NCI-H1694 (cell line): Measurements from ENCODE around the gene COX7A2.

Experiments used
- DNase-seq: peaks from one replicate; lab custom pipeline; 2025; lab: John Stamatoyannopoulos, UW

Gene COX7A2

DNA sequence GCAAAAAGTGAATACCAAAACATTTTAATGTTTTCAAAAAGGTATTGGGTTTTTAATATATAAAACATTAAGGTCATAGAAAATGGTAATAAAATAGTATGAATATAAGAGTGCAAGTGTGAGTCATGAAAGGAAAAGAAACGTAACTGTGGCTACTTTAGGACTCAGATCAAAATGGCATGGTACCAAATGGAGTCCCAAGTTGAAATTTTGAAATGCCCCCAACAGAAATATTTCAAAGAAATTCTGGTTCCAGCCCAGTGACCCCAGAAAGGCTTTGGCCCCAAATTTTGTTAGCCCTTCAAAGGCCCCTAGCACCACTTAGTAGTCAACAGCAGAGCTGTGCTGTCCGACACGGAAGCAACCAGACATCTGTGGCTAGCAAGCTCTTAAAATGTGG, 43.7 kb downstream of the COX7A2 start:
- DNase-seq: no peak

DNA sequence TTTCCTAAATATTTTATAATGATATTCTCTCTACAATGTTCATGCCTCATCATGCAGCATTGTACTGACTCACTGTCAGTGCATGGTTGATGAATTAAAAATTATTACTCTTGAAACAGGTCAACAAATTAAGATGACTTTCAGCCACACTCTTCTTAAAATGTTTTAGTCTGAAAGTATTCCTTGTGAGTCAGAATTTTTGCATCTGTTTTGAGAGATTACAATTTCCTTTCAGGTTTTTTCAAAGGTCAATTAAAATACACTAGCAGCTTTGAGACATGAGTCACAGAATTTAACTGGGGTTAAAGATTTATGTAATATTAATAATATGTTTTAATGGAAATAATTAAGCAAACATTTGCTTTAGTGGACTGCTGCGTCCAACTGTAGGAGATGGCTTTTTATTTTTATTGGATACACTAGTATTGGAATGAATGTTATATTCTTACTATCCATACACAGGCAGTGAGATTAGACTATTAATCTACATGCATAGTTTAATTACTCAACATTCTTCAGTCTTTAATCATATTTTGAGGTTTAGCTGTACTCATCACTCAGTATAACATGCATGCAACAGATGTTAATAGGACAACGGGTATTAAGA, 47.4 kb downstream of the COX7A2 start:
- no peak for DNase-seq

DNA sequence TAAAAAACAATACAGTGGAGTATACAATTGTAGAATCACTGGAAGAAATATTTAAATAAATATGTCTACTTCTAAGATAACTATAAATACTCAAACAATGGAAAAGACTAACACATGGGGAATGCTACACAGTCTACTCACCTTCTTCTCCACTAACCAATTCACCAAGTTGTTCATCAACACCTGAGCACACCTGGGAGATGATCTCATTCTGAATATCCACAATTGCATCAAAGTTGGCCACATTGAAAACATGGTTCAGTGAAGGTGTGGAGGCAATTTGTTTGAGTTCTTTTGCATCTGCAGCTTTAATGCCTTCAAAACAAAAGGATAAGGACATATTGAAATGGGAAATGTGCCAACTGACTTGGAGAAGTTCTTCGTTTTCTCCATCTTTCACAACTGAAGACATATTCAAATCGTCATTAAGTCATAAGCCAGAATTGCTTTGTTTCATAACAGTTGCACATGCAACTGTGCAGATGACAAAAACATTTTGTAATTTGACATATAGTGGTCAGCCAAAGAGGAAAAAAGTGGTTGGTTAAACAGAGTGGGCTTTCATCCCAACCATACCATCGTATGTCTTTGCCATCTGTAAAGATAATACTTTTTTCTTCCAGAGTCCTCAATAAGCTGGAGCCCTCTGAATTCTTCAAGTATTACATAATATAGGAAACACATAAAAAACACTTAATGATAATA, 55.2 kb downstream of the COX7A2 start:
- DNase-seq: no peak
